ENCODE results near the gene TMEM234. TPM values are rescaled to one million over a fixed set of nuclear protein-coding genes. Genes with fewer than 3 reads are reported as not detected.

The TMEM234 gene
- total RNA-seq, 2 experiments from 2014 or later: 15.7 to 16.5 TPM

DNA sequence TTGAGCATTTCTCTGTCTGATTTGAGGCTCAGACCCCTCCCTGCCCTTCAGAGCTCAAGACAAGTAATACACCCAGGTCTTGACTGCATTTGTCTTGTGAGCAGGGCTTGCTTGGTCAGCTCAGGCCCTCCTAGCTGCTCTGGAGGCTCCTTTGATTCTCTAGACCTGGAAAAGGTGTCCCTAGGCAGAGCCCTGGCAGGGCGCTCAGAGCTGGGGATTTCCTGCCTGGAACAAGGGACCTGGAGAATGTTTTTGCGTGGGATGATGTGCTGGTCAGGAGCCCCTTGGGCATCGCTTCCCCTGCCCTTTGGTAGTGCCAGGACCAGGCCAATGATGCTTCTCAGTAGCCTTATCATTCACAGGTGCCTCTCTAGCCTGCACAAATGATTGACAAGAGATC, 26.6 kb downstream of the TMEM234 start:
- H3K4me1 Mint-ChIP-seq: peaks cover 70% of the 10 kb centered on the region
- H3K4me3 Mint-ChIP-seq: peak overlapping the region; percentile 8
- peaks cover 2% of the 10 kb centered on the region for H3K27me3 Mint-ChIP-seq
- H3K27ac Mint-ChIP-seq: no peak overlapping the region
- DNase-seq: no peak
- H3K9me3 Mint-ChIP-seq: no peaks in the 10 kb centered on the region
- POLR2A ChIA-PET: interaction anchor here (1.7 to 2.6 kb wide), 4 partner anchors 10 to 140 kb away, joined by 7 to 11 read pairs (median 10); partner anchors contain the start of genes IQCC, MARCKSL1 and TXLNA
- ATAC-seq (ENCODE audit: low read depth): no peak
- H3K36me3 Mint-ChIP-seq: peaks cover 49% of the 10 kb centered on the region

- H3K27ac Mint-ChIP-seq: peak overlapping the region; percentile 16
- ATAC-seq (ENCODE audit: low read depth): no peak
These were observed 27.2 kb downstream of the TMEM234 start for GRCh38 chr1:32194984-32195383.

DNA sequence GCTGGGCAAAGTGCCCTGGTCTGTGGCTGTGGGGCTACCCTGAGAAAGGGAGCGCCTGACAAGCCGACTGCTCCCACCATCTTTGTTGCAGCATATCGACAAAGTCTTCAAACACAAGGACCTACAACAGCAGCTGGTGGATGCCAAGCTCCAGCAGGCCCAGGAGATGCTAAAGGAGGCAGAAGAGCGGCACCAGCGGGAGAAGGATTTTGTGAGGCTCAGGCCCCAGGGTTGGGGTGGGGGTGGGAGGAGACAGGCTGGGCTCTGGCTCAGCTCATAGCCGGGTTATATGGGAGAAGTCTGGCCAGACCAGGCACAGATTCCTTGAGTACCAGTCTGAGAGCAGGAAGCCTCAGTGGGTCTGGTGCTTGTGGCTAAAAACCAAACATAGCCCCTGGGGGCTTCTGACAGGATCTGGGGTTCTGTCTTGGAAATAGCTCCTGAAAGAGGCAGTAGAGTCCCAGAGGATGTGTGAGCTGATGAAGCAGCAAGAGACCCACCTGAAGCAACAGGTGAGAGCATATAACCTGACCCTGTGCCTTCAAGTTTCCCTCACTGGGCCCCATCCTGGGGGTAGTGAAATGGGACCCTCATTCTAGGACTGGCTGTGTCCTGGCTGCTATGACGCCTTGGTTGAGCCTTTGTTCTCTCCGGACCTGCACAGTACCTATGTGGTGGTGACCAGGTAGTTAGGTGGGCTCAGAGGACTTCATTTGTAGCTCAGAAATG, 29.8 kb downstream of the TMEM234 start:
- POLR2A ChIA-PET: interaction anchor here (0.8 to 2.3 kb wide), 3 partner anchors 9 to 43 kb away, joined by 3 to 10 read pairs (median 6); partner anchors contain the start of gene CCDC28B
- no peak overlapping the region for H3K27ac Mint-ChIP-seq

More at GRCh38 chr1:32194984-32195383, 27.2 kb downstream of the TMEM234 start:
- no peak overlapping the region for H3K4me3 Mint-ChIP-seq
- POLR2A ChIA-PET: interaction anchor here (1.7 to 2.6 kb wide), 3 partner anchors 11 to 141 kb away, joined by 7 to 11 read pairs (median 9); partner anchors contain the start of genes IQCC, MARCKSL1 and TXLNA
- no peaks in the 10 kb centered on the region for H3K9me3 Mint-ChIP-seq
- H3K4me1 Mint-ChIP-seq: peaks cover 65% of the 10 kb centered on the region
- peaks cover 2% of the 10 kb centered on the region for H3K27me3 Mint-ChIP-seq
- peaks cover 52% of the 10 kb centered on the region for H3K36me3 Mint-ChIP-seq
- DNase-seq: no peak

DNA sequence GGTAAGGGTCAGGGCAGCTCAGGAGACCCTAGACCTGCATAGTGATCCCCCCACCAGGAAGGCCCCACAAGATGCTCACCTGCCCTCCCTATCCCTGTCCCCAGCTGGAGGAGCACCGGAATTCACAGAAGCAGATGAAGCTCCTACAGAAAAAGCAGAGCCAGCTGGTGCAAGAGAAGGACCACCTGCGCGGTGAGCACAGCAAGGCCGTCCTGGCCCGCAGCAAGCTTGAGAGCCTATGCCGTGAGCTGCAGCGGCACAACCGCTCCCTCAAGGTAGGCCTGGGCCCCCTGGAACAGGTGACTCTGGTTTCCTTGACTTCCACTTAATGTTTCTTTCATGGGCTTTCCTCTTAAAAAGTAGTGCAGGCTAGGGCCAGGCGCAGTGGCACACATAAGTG, 34.3 kb downstream of the TMEM234 start:
- H3K9me3 Mint-ChIP-seq: no peaks in the 10 kb centered on the region
- H3K4me1 Mint-ChIP-seq: peaks cover 39% of the 10 kb centered on the region
- no peak for DNase-seq
- H3K36me3 Mint-ChIP-seq: peaks cover 48% of the 10 kb centered on the region
- no peaks in the 10 kb centered on the region for H3K27me3 Mint-ChIP-seq
- ATAC-seq (ENCODE audit: low read depth): no peak
- no peak overlapping the region for H3K27ac Mint-ChIP-seq
- H3K4me3 Mint-ChIP-seq: no peak overlapping the region
- POLR2A ChIA-PET: interaction anchor here (1.6 kb wide), 1 partner anchor 116 kb away, joined by 4 read pairs; no protein-coding TSS in a partner anchor

More for the DNA sequence above, 29.8 kb downstream of the TMEM234 start:
- no peak for DNase-seq
- Mint-ChIP-seq H3K27me3 (peaks cover 2% of the 10 kb centered on the region), H3K4me3 (no peak overlapping the region), H3K4me1 (peaks cover 52% of the 10 kb centered on the region), H3K9me3 (no peaks in the 10 kb centered on the region), H3K36me3 (peaks cover 55% of the 10 kb centered on the region)
- ATAC-seq (ENCODE audit: low read depth): no peak

GRCh38 chr1:32186491-32186890, 35.7 kb downstream of the TMEM234 start:
- H3K4me3 Mint-ChIP-seq: peak overlapping the region; percentile 24
- DNase-seq (no peak), ATAC-seq (ENCODE audit: low read depth) (no peak)
- POLR2A ChIA-PET: interaction anchor here (1.0 kb wide), 1 partner anchor 14 kb away, joined by 3 read pairs; the partner anchor contains the start of gene CCDC28B
- H3K27me3 Mint-ChIP-seq: no peaks in the 10 kb centered on the region
- peak overlapping the region; percentile 92 for H3K27ac Mint-ChIP-seq
- H3K36me3 Mint-ChIP-seq: peaks cover 47% of the 10 kb centered on the region
- H3K4me1 Mint-ChIP-seq: peaks cover 41% of the 10 kb centered on the region
- H3K9me3 Mint-ChIP-seq: no peaks in the 10 kb centered on the region

DNA sequence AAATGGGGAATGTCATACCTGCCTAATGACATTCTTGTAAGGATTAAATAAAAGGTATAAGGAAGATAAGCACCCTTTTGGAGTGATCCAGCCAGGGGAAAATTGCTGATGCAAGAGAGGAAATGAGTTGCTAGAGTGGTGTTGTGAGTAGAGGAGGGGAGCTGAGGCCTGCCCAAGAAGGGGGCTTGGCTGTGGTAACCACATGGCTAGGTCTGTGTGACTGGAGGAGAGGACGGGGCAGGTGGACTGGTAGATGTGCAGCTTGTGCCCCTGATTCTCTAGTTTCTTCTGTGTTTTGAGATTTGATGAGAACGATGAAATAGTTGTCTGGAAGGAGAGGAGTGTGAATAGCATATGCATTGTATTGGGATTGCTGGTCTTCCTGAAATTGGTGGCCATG, 36.1 kb downstream of the TMEM234 start:
- Mint-ChIP-seq H3K9me3 (no peaks in the 10 kb centered on the region), H3K27ac (peak overlapping the region; percentile 92), H3K4me3 (peak overlapping the region; percentile 24), H3K27me3 (no peaks in the 10 kb centered on the region), H3K4me1 (peaks cover 43% of the 10 kb centered on the region), H3K36me3 (peaks cover 51% of the 10 kb centered on the region)
- POLR2A ChIA-PET: interaction anchor here (1.0 kb wide), 1 partner anchor 14 kb away, joined by 3 read pairs; the partner anchor contains the start of gene CCDC28B
- DNase-seq (no peak), ATAC-seq (ENCODE audit: low read depth) (peak; percentile 48)

DNA sequence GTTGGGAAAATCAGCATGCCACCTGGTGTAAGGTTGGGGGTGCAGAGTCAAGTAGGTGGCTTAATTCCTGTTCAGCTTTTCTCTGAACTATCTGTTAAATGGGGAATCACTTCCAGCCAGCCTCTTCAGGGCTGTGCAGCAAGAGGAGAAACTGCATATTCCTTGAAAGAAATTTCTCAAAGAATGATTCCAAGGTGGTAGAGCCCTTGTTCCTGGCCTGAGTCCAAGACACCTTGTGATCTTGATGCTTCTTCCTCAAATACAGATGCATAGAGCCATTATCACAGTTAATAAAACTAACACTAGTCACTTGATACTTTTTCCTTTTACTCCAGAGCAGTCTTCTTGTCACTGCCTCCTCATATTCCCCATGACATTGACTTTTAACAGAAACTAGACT, 37.5 kb downstream of the TMEM234 start:
- POLR2A ChIA-PET: interaction anchor here (0.6 to 1.7 kb wide), 3 partner anchors 12 to 920 kb away, joined by 3 to 4 read pairs (median 3); partner anchors contain the start of gene CCDC28B
- H3K9me3 Mint-ChIP-seq: no peaks in the 10 kb centered on the region
- H3K36me3 Mint-ChIP-seq: peaks cover 53% of the 10 kb centered on the region
- DNase-seq: no peak
- H3K4me1 Mint-ChIP-seq: peaks cover 47% of the 10 kb centered on the region
- H3K4me3 Mint-ChIP-seq: peak overlapping the region; percentile 30
- ATAC-seq (ENCODE audit: low read depth): no peak
- peak overlapping the region; percentile 61 for H3K27ac Mint-ChIP-seq
- no peaks in the 10 kb centered on the region for H3K27me3 Mint-ChIP-seq

DNA sequence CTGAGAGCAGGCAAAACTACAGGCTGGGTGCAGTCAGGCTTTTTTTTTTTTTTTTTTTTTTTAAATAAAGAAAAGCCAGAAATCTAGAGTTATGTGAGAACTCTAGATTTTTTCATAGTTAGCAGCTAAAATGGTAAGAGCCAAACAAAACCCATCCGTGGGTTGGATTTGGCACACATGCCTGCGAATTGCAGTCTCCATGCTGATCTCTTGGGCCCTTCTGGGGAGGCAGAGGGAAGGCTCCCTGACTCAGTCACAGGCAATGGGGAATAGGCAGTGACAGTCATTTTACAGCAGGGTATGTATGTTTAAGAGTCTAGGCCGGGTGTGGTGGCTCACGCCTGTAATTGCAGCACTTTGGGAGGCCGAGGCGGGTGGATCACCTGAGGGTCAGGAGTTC, 40.1 kb downstream of the TMEM234 start:
- ATAC-seq (ENCODE audit: low read depth) (no peak), DNase-seq (no peak)
- H3K4me3 Mint-ChIP-seq: peak overlapping the region; percentile 92
- peaks cover 44% of the 10 kb centered on the region for H3K36me3 Mint-ChIP-seq
- H3K27ac Mint-ChIP-seq: no peak overlapping the region
- no peaks in the 10 kb centered on the region for H3K27me3 Mint-ChIP-seq
- no peaks in the 10 kb centered on the region for H3K9me3 Mint-ChIP-seq
- peaks cover 41% of the 10 kb centered on the region for H3K4me1 Mint-ChIP-seq
- POLR2A ChIA-PET: interaction anchor here (0.6 to 4.1 kb wide), 5 partner anchors 11 to 63 kb away, joined by 3 to 37 read pairs (median 5); partner anchors contain the start of gene CCDC28B

- no peaks in the 10 kb centered on the region for H3K27me3 Mint-ChIP-seq
- peak overlapping the region; percentile 75 for H3K27ac Mint-ChIP-seq
- DNase-seq: no peak
- H3K4me1 Mint-ChIP-seq: peaks cover 40% of the 10 kb centered on the region
- peak overlapping the region; percentile 92 for H3K4me3 Mint-ChIP-seq
- H3K9me3 Mint-ChIP-seq: no peaks in the 10 kb centered on the region
- peaks cover 45% of the 10 kb centered on the region for H3K36me3 Mint-ChIP-seq
- no peak for ATAC-seq (ENCODE audit: low read depth)
- POLR2A ChIA-PET: interaction anchor here (0.6 to 4.1 kb wide), 7 partner anchors 11 to 63 kb away, joined by 3 to 37 read pairs (median 5); partner anchors contain the start of genes CCDC28B and IQCC
These were observed 40.6 kb downstream of the TMEM234 start for GRCh38 chr1:32181563-32181962.

- ATAC-seq (ENCODE audit: low read depth) (no peak), DNase-seq (no peak)
- Mint-ChIP-seq H3K4me1 (peaks cover 35% of the 10 kb centered on the region), H3K27me3 (no peaks in the 10 kb centered on the region), H3K27ac (peak overlapping the region; percentile 75), H3K36me3 (peaks cover 42% of the 10 kb centered on the region), H3K9me3 (no peaks in the 10 kb centered on the region), H3K4me3 (peak overlapping the region; percentile 92)
- POLR2A ChIA-PET: interaction anchor here (0.6 to 4.1 kb wide), 10 partner anchors 12 to 111 kb away, joined by 3 to 37 read pairs (median 8); partner anchors contain the start of genes CCDC28B, HDAC1, IQCC and KPNA6
These were observed 41.1 kb downstream of the TMEM234 start for GRCh38 chr1:32181065-32181464.

DNA sequence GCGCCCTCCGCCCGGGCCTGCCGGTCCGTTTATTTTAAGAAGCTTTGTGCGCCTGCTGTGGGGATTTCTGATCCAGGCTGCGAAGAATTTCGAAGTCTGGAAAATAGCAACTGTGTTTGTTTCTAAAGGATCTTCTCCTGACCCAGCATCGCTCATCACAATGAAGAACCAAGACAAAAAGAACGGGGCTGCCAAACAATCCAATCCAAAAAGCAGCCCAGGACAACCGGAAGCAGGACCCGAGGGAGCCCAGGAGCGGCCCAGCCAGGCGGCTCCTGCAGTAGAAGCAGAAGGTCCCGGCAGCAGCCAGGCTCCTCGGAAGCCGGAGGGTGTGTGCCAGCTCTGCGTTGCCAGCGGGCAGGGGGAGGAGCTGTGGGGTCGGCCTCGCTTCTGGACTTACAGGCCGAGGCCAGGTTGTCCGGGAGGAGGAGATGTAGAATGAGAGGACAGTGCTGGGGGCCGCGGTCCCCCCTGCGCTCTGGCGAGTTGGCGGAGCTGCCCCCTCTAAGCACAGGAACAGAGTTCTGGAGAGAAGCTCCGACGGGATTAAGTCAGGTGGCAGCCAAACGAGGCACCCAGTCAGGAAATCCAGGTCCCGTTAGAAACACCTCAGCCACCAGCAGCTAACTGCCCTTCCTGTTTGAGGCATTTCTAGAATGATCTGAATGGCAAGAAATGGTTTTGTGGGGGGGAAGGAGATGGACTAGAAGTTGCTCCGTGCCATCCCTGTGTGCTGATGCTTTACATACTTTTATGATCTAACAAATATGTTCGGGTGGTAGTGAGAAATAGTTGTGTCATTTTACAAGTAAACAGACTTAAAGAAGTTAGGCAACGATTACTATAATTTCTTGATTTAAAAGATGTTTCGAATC, 41.7 kb downstream of the TMEM234 start:
- ATAC-seq (ENCODE audit: low read depth): peak; percentile 17
- Mint-ChIP-seq H3K4me1 (peaks cover 33% of the 10 kb centered on the region), H3K9me3 (no peaks in the 10 kb centered on the region), H3K27me3 (no peaks in the 10 kb centered on the region), H3K36me3 (peaks cover 41% of the 10 kb centered on the region), H3K4me3 (peak overlapping the region; percentile 92), H3K27ac (peak overlapping the region; percentile 74)
- DNase-seq: peak; percentile 56
- POLR2A ChIA-PET: interaction anchor here (0.5 to 4.1 kb wide), 14 partner anchors 13 to 111 kb away, joined by 3 to 37 read pairs (median 8); partner anchors contain the start of genes CCDC28B, HDAC1, IQCC and KPNA6

DNA sequence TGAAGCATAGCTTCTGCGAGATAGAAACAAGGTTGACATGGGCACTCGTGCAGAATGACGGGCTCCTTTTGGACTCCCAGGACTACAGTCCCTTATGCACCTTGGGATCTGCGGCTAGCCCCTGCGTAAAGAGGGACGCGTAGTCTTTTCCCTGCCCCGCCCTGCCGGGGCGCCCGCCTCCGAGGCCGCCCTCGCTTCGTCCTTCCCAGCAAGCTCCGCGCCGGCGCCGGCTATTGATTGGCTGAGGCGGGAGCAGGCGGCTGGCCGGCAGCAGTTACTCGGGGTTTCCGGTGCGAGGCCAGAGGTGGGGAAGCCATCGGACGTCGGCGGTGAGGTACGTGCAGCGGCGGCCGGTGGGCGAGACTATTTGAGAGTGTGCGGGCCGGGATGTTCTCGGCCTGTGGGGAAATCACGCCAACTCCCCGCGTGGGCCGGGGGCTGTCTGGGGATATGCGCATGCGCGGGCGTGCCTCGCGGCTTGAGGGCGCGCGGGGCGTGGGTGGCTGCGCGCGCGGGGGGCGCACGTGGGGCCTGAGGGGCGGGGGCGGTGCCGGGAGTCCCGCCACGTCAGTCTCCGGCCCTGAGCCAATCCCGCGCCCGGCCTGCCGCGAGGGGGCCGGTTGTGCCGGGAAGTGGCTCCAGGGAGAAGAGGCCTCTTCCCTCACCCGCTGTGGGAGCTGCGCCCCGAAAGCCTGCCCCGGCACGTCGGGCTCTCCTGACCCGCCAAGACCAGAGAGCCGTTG, 42.5 kb downstream of the TMEM234 start, which contains the start of gene TXLNA:
Gene TXLNA (plus strand): TSS at position 233 of the 743 bp plus-strand sequence. CDS start 671 bp downstream, outside the sequence.
- Mint-ChIP-seq H3K4me3 (peak within 1 kb of the TSS; percentile 92), H3K36me3 (peaks cover 35% of the 10 kb centered on the region), H3K27ac (peak within 1 kb of the TSS; percentile 98), H3K27me3 (no peaks in the 10 kb centered on the region), H3K9me3 (no peaks in the 10 kb centered on the region), H3K4me1 (peaks cover 28% of the 10 kb centered on the region)
- peak; percentile 93 for DNase-seq
- POLR2A ChIA-PET: interaction anchor here (0.6 to 4.1 kb wide), 16 partner anchors 11 to 662 kb away, joined by 3 to 37 read pairs (median 5); partner anchors contain the start of genes CCDC28B, IQCC, KPNA6 and LCK
- peak; percentile 89 for ATAC-seq (ENCODE audit: low read depth)

Measured in activated naive CD8-positive, alpha-beta T cell treated with anti-CD3 and anti-CD28 coated beads, Interleukin-2, amount 10 ng/mL, durations not matched to agents 7 days and 5 days (primary cell).